ENCODE data around the gene PTTG2.
A peak's percentile ranks its signal among the peaks of the same experiment; 100 is the strongest.

PTTG2 gene

GRCh38 chr4:37995981-37996775, 36.0 kb downstream of the PTTG2 start:
- no peak overlapping the region for H2BK12ac ChIP-seq (ENCODE audit: low read length)
- DNase-seq (ENCODE audit: low spot score) = no peak
- H3K79me1 ChIP-seq (ENCODE audit: low read depth, low read length) = peaks cover 3% of the 10 kb centered on the region
- H2BK120ac ChIP-seq (ENCODE audit: low read depth, low read length) = no peak overlapping the region
- H3K4me1 ChIP-seq (ENCODE audit: control insufficient read depth in 2 of 2, insufficient read depth in 1 of 2, low read depth in 1 of 2, low read length in 2 of 2) = peaks cover 5 to 23% of the 10 kb centered on the region in 2 donors
- H3K9me3 ChIP-seq (replicated peaks in 1 of 2; ENCODE audit: control insufficient read depth in 2 of 2, insufficient read depth in 1 of 2, low read depth in 1 of 2, low read length in 2 of 2) = no peaks in the 10 kb centered on the region
- H3K9ac ChIP-seq (ENCODE audit: low read depth, low read length, poor library complexity) = no peak overlapping the region
- no peak overlapping the region for H3K23ac ChIP-seq (ENCODE audit: low read depth, low read length, poor library complexity)
- no peak overlapping the region for H4K8ac ChIP-seq (ENCODE audit: low read depth, low read length)
- H3K4me3 ChIP-seq (ENCODE audit: low read length in 2 of 2) = no peak overlapping the region
- H2BK5ac ChIP-seq (ENCODE audit: low read length) = no peak overlapping the region
- H3K4ac ChIP-seq (ENCODE audit: low read length) = no peak overlapping the region
- H3K27ac ChIP-seq (replicated peaks; ENCODE audit: low read length) = no peak overlapping the region
- WGBS, 2 donors (ENCODE audit: extremely low coverage in 2 of 2, insufficient read length in 2 of 2, insufficient replicate concordance in 1 of 2) = no CpG with 5 or more reads among the region's 7 CpGs
- no peaks in the 10 kb centered on the region for H3K27me3 ChIP-seq (ENCODE audit: control insufficient read depth in 3 of 3, insufficient read depth in 3 of 3, low read depth in 1 of 3, low read length in 3 of 3)
- no peak overlapping the region for H2AFZ ChIP-seq (ENCODE audit: low read length)
- no peak overlapping the region for H2BK15ac ChIP-seq (ENCODE audit: low read length)
- no peak overlapping the region for H3K18ac ChIP-seq (ENCODE audit: low read length)
- H4K91ac ChIP-seq (ENCODE audit: low read depth, low read length, poor library complexity) = no peak overlapping the region
- no peak overlapping the region for H3K14ac ChIP-seq (ENCODE audit: low read length)
- no peak overlapping the region for H2AK5ac ChIP-seq (ENCODE audit: low read depth, low read length)
- no peaks in the 10 kb centered on the region for H3K36me3 ChIP-seq (replicated peaks in 1 of 2; ENCODE audit: control insufficient read depth in 2 of 2, insufficient read depth in 2 of 2, low read length in 2 of 2)
- no peak overlapping the region for H3K4me2 ChIP-seq (ENCODE audit: insufficient read depth, low read length, poor library complexity, severe bottlenecking)

- no peak overlapping the region for H2BK15ac ChIP-seq (ENCODE audit: low read length)
- H3K4me2 ChIP-seq (ENCODE audit: insufficient read depth, low read length, poor library complexity, severe bottlenecking) = no peak overlapping the region
- H3K4ac ChIP-seq (ENCODE audit: low read length) = no peak overlapping the region
- H2AK5ac ChIP-seq (ENCODE audit: low read depth, low read length) = peak overlapping the region; percentile 15
- H2BK12ac ChIP-seq (ENCODE audit: low read length) = no peak overlapping the region
- H3K9me3 ChIP-seq (replicated peaks in 1 of 2; ENCODE audit: control insufficient read depth in 2 of 2, insufficient read depth in 1 of 2, low read depth in 1 of 2, low read length in 2 of 2) = no peaks in the 10 kb centered on the region
- WGBS, 2 donors (ENCODE audit: extremely low coverage in 2 of 2, insufficient read length in 2 of 2, insufficient replicate concordance in 1 of 2) = no CpG with 5 or more reads among the region's 9 CpGs
- H3K14ac ChIP-seq (ENCODE audit: low read length) = peak overlapping the region; percentile 78
- peaks cover 3% of the 10 kb centered on the region for H3K79me1 ChIP-seq (ENCODE audit: low read depth, low read length)
- no peak for DNase-seq (ENCODE audit: low spot score)
- no peak overlapping the region for H4K91ac ChIP-seq (ENCODE audit: low read depth, low read length, poor library complexity)
- no peak overlapping the region for H3K27ac ChIP-seq (replicated peaks; ENCODE audit: low read length)
- H3K36me3 ChIP-seq (replicated peaks in 1 of 2; ENCODE audit: control insufficient read depth in 2 of 2, insufficient read depth in 2 of 2, low read length in 2 of 2) = no peaks in the 10 kb centered on the region
- no peak overlapping the region for H3K4me3 ChIP-seq (ENCODE audit: low read length in 2 of 2)
- no peak overlapping the region for H2BK5ac ChIP-seq (ENCODE audit: low read length)
- peak overlapping the region; percentile 70 for H3K18ac ChIP-seq (ENCODE audit: low read length)
- no peak overlapping the region for H3K9ac ChIP-seq (ENCODE audit: low read depth, low read length, poor library complexity)
- no peaks in the 10 kb centered on the region for H3K27me3 ChIP-seq (ENCODE audit: control insufficient read depth in 3 of 3, insufficient read depth in 3 of 3, low read depth in 1 of 3, low read length in 3 of 3)
- H4K8ac ChIP-seq (ENCODE audit: low read depth, low read length) = no peak overlapping the region
- H2AFZ ChIP-seq (ENCODE audit: low read length) = no peak overlapping the region
- H3K23ac ChIP-seq (ENCODE audit: low read depth, low read length, poor library complexity) = peak overlapping the region; percentile 80
- peaks cover 5 to 20% of the 10 kb centered on the region in 2 donors for H3K4me1 ChIP-seq (ENCODE audit: control insufficient read depth in 2 of 2, insufficient read depth in 1 of 2, low read depth in 1 of 2, low read length in 2 of 2)
- no peak overlapping the region for H2BK120ac ChIP-seq (ENCODE audit: low read depth, low read length)
These were observed 38.0 kb downstream of the PTTG2 start for GRCh38 chr4:37998226-37998625.

GRCh38 chr4:37999000-37999716, 39.0 kb downstream of the PTTG2 start:
- no peak for DNase-seq (ENCODE audit: low spot score)
- H3K27me3 ChIP-seq (ENCODE audit: control insufficient read depth in 3 of 3, insufficient read depth in 3 of 3, low read depth in 1 of 3, low read length in 3 of 3) = no peaks in the 10 kb centered on the region
- no CpG with 5 or more reads among the region's 12 CpGs for WGBS, 2 donors (ENCODE audit: extremely low coverage in 2 of 2, insufficient read length in 2 of 2, insufficient replicate concordance in 1 of 2)
- H3K36me3 ChIP-seq (replicated peaks in 1 of 2; ENCODE audit: control insufficient read depth in 2 of 2, insufficient read depth in 2 of 2, low read length in 2 of 2) = no peaks in the 10 kb centered on the region
- no peak overlapping the region for H2BK12ac ChIP-seq (ENCODE audit: low read length)
- H3K4me2 ChIP-seq (ENCODE audit: insufficient read depth, low read length, poor library complexity, severe bottlenecking) = no peak overlapping the region
- no peak overlapping the region for H2BK5ac ChIP-seq (ENCODE audit: low read length)
- H3K4me3 ChIP-seq (ENCODE audit: low read length in 2 of 2) = no peak overlapping the region
- H3K4me1 ChIP-seq (ENCODE audit: control insufficient read depth in 2 of 2, insufficient read depth in 1 of 2, low read depth in 1 of 2, low read length in 2 of 2) = peaks cover 4 to 22% of the 10 kb centered on the region in 2 donors
- H3K9ac ChIP-seq (ENCODE audit: low read depth, low read length, poor library complexity) = no peak overlapping the region
- H3K79me1 ChIP-seq (ENCODE audit: low read depth, low read length) = peaks cover 3% of the 10 kb centered on the region
- H2BK15ac ChIP-seq (ENCODE audit: low read length) = no peak overlapping the region
- H2BK120ac ChIP-seq (ENCODE audit: low read depth, low read length) = no peak overlapping the region
- no peak overlapping the region for H3K4ac ChIP-seq (ENCODE audit: low read length)
- no peak overlapping the region for H3K23ac ChIP-seq (ENCODE audit: low read depth, low read length, poor library complexity)
- H2AK5ac ChIP-seq (ENCODE audit: low read depth, low read length) = no peak overlapping the region
- H3K27ac ChIP-seq (replicated peaks; ENCODE audit: low read length) = no peak overlapping the region
- H4K8ac ChIP-seq (ENCODE audit: low read depth, low read length) = no peak overlapping the region
- no peaks in the 10 kb centered on the region for H3K9me3 ChIP-seq (replicated peaks in 1 of 2; ENCODE audit: control insufficient read depth in 2 of 2, insufficient read depth in 1 of 2, low read depth in 1 of 2, low read length in 2 of 2)
- no peak overlapping the region for H2AFZ ChIP-seq (ENCODE audit: low read length)
- H3K14ac ChIP-seq (ENCODE audit: low read length) = no peak overlapping the region
- H3K18ac ChIP-seq (ENCODE audit: low read length) = no peak overlapping the region
- H4K91ac ChIP-seq (ENCODE audit: low read depth, low read length, poor library complexity) = no peak overlapping the region

GRCh38 chr4:37999965-38000364, 39.8 kb downstream of the PTTG2 start:
- no peak overlapping the region for H3K9ac ChIP-seq (ENCODE audit: low read depth, low read length, poor library complexity)
- H3K4ac ChIP-seq (ENCODE audit: low read length) = no peak overlapping the region
- H2BK15ac ChIP-seq (ENCODE audit: low read length) = no peak overlapping the region
- no peak overlapping the region for H3K18ac ChIP-seq (ENCODE audit: low read length)
- H3K27me3 ChIP-seq (ENCODE audit: control insufficient read depth in 3 of 3, insufficient read depth in 3 of 3, low read depth in 1 of 3, low read length in 3 of 3) = no peaks in the 10 kb centered on the region
- H3K23ac ChIP-seq (ENCODE audit: low read depth, low read length, poor library complexity) = no peak overlapping the region
- no peak overlapping the region for H2BK12ac ChIP-seq (ENCODE audit: low read length)
- H2BK120ac ChIP-seq (ENCODE audit: low read depth, low read length) = no peak overlapping the region
- H3K27ac ChIP-seq (replicated peaks; ENCODE audit: low read length) = no peak overlapping the region
- no peak overlapping the region for H2AFZ ChIP-seq (ENCODE audit: low read length)
- H3K9me3 ChIP-seq (replicated peaks in 1 of 2; ENCODE audit: control insufficient read depth in 2 of 2, insufficient read depth in 1 of 2, low read depth in 1 of 2, low read length in 2 of 2) = no peaks in the 10 kb centered on the region
- H3K4me1 ChIP-seq (ENCODE audit: control insufficient read depth in 2 of 2, insufficient read depth in 1 of 2, low read depth in 1 of 2, low read length in 2 of 2) = peaks cover 2 to 18% of the 10 kb centered on the region in 2 donors
- no peak for DNase-seq (ENCODE audit: low spot score)
- H2BK5ac ChIP-seq (ENCODE audit: low read length) = no peak overlapping the region
- H3K4me2 ChIP-seq (ENCODE audit: insufficient read depth, low read length, poor library complexity, severe bottlenecking) = no peak overlapping the region
- no peaks in the 10 kb centered on the region for H3K36me3 ChIP-seq (replicated peaks in 1 of 2; ENCODE audit: control insufficient read depth in 2 of 2, insufficient read depth in 2 of 2, low read length in 2 of 2)
- no peak overlapping the region for H4K8ac ChIP-seq (ENCODE audit: low read depth, low read length)
- no peak overlapping the region for H2AK5ac ChIP-seq (ENCODE audit: low read depth, low read length)
- no CpG with 5 or more reads among the region's 3 CpGs for WGBS, 2 donors (ENCODE audit: extremely low coverage in 2 of 2, insufficient read length in 2 of 2, insufficient replicate concordance in 1 of 2)
- H3K14ac ChIP-seq (ENCODE audit: low read length) = no peak overlapping the region
- H4K91ac ChIP-seq (ENCODE audit: low read depth, low read length, poor library complexity) = no peak overlapping the region
- H3K4me3 ChIP-seq (ENCODE audit: low read length in 2 of 2) = no peak overlapping the region
- peaks cover 3% of the 10 kb centered on the region for H3K79me1 ChIP-seq (ENCODE audit: low read depth, low read length)

All from neuronal stem cell (in vitro differentiated cells).